Activated CD8-positive, alpha-beta T cell treated with anti-CD3 and anti-CD28 coated beads for 36 hours (primary cell): Measurements from ENCODE around the gene CNTNAP2. TPM values are rescaled to one million over a fixed set of nuclear protein-coding genes. Genes with fewer than 3 reads are reported as not detected.

Source experiments
- ATAC-seq: fragments of 200-7000 bp; cut with Tn5 transposase; one replicate; pipeline ENCODE4 v1.10.0; 2021; ENCODE audit warnings: mild to moderate bottlenecking, moderate library complexity
- CTCF ChIA-PET: fragments of 350-600 bp; sonication (Branson Sonifier 250); formaldehyde crosslinking; loops from one replicate; lab custom pipeline; 2021; ENCODE audit warnings: antibody characterized with exemption; lab: Charles Lee
- POLR2A ChIA-PET: fragments of 350-600 bp; sonication (Branson Sonifier 250); formaldehyde crosslinking; loops from one replicate; lab custom pipeline; 2021; ENCODE audit warnings: antibody characterized with exemption; lab: Charles Lee
- DNase-seq: peaks from one replicate; pipeline ENCODE4 v3.0.0-alpha.2; 2020
- H3K27ac Mint-ChIP-seq: one replicate; pipeline ENCODE4 v1.8.0; 2021; ENCODE audit warnings: mild to moderate bottlenecking, mixed read lengths
- H3K27me3 Mint-ChIP-seq: one replicate; pipeline ENCODE4 v1.8.0; 2021; ENCODE audit warnings: mixed read lengths
- H3K36me3 Mint-ChIP-seq: one replicate; pipeline ENCODE4 v1.8.0; 2021; ENCODE audit warnings: low read depth, mixed read lengths
- H3K4me1 Mint-ChIP-seq: one replicate; pipeline ENCODE4 v1.8.0; 2021; ENCODE audit warnings: low read depth, mixed read lengths
- H3K4me3 Mint-ChIP-seq: one replicate; pipeline ENCODE4 v1.8.0; 2021; ENCODE audit warnings: mild to moderate bottlenecking, moderate library complexity, mixed read lengths
- H3K9me3 Mint-ChIP-seq: one replicate; pipeline ENCODE4 v1.8.0; 2021; ENCODE audit warnings: mixed read lengths
- CTCF ChIP-seq: fragments of 200-600 bp; IDR thresholded peaks from one replicate; pipeline ENCODE4 v1.8.0; 2022; ENCODE audit warnings: antibody characterized with exemption, mild to moderate bottlenecking
- intact Hi-C: fragments of 100-400 bp; cut with micrococcal nuclease; formaldehyde crosslinking; loops from one replicate; pipeline ENCODE4 v1.10.0; 2022
- total RNA-seq, 2 experiments: library from RNA; stranded (reverse); gene quantifications; one replicate each; pipeline ENCODE4 v1.2.3, GENCODE V29; 2021

Gene CNTNAP2
- total RNA-seq, 2 experiments from 2014 or later, result not detected

DNA sequence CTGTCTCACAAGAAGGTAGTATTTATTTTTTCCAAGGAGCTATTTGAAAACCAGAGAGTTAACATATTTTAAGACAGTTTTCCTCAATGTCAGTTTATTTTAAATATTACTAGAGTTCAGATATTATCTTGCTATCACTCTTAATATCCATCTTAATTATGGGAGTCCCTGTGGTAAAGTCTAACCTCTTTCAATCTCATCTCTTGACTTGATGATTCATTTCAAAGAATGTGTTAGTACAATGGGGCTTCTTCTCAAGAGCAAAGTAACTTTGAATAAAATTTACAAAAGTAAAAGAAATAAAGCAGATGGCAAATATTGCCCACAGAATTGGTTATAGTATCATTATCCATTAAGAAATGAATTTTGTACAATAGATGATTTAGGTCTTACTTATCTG lies 1742.9 kb downstream of the CNTNAP2 start:
- ATAC-seq, result no peak
- POLR2A ChIA-PET, result no interaction called here
- H3K36me3 Mint-ChIP-seq, result no peaks in the 10 kb centered on the region
- H3K4me3 Mint-ChIP-seq, result no peak overlapping the region
- DNase-seq, result no peak
- CTCF ChIA-PET, result no interaction called here
- intact Hi-C loops, result no loop called here
- H3K27me3 Mint-ChIP-seq, result no peaks in the 10 kb centered on the region
- no peaks in the 10 kb centered on the region for H3K4me1 Mint-ChIP-seq
- no peak overlapping the region for H3K27ac Mint-ChIP-seq
- no peak for TF ChIP-seq CTCF
- peaks cover 3% of the 10 kb centered on the region for H3K9me3 Mint-ChIP-seq

DNA sequence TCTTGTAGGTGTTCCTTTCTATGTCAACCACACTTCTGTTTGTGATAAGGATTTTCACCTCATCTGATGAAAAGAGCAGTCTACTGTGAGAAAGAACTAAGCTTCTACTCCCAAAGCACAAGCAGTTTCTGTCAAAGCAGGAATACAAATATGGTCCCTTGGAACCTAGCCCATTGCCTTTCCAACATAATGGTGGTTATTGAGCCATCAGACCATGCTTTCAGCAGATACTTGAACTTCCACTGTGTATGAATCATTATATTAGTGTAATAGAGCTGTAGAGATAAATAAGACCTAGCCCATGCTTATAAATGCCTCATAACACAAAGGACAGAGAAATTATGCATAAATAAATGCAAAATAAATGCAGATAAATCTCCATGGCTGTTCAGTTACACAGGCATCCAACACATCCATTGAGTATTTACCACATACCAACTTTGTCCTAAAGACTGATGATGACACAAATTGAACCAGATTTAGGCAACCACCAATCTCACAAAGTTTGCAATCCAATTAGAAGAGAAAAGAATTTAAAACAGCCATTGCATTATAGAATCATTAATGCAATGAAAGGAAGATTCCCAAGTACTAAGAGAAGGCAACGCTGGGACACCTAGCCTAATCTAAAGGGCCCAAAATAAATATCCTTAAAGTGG lies 1744.6 kb downstream of the CNTNAP2 start:
- DNase-seq (no peak), ATAC-seq (no peak)
- Mint-ChIP-seq H3K36me3 (no peaks in the 10 kb centered on the region), H3K4me1 (no peaks in the 10 kb centered on the region), H3K4me3 (no peak overlapping the region), H3K9me3 (peaks cover 3% of the 10 kb centered on the region), H3K27me3 (no peaks in the 10 kb centered on the region), H3K27ac (no peak overlapping the region)
- ChIA-PET POLR2A (no interaction called here), CTCF (no interaction called here)
- TF ChIP-seq CTCF, result no peak
- intact Hi-C loops, result no loop called here

DNA sequence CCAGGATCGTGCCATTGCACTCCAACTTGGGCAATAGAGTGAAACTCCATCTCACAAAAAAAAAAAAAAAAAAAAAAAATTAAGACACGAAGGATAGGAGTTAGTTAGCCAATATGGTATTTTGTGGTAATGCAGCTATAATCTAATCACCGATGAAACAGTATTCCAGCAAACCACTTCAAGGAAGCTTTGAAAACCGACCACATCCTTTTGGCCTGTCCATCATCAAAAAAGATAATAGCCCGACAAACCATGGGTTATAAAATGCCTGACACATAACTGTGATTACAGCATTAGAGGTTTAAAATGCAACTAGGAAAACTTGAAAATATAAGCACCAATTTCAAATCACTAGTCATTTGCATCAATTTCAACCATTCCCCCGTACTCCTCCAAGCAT lies 1745.3 kb downstream of the CNTNAP2 start:
- POLR2A ChIA-PET, result no interaction called here
- H3K27me3 Mint-ChIP-seq, result no peaks in the 10 kb centered on the region
- H3K36me3 Mint-ChIP-seq, result no peaks in the 10 kb centered on the region
- no peak for DNase-seq
- no peak for ATAC-seq
- no peaks in the 10 kb centered on the region for H3K4me1 Mint-ChIP-seq
- no peak for TF ChIP-seq CTCF
- H3K27ac Mint-ChIP-seq, result no peak overlapping the region
- CTCF ChIA-PET, result no interaction called here
- intact Hi-C loops, result no loop called here
- H3K4me3 Mint-ChIP-seq, result no peak overlapping the region
- peaks cover 3% of the 10 kb centered on the region for H3K9me3 Mint-ChIP-seq

DNA sequence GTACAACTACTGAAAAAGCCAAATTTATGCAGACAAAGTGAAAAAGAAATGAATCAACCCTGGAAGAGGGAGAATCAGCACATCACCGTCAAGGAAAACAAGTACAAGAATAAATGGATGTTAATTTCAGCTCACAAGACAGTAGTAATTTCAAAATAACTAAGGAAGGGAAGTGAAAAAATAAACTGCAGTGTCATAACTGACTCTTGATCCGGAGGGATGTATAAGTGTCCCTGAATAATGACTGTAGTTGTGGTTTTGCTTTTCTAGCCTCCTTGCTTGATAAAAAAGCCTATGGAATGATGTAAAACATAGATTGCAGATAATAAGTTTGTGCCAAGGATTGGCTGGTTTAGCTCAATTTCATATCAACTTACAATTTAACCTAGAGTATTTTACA lies 1752.9 kb downstream of the CNTNAP2 start:
- DNase-seq, result no peak
- ChIA-PET CTCF (no interaction called here), POLR2A (no interaction called here)
- H3K4me3 Mint-ChIP-seq, result no peak overlapping the region
- H3K4me1 Mint-ChIP-seq, result no peaks in the 10 kb centered on the region
- no peak overlapping the region for H3K27ac Mint-ChIP-seq
- no peaks in the 10 kb centered on the region for H3K27me3 Mint-ChIP-seq
- ATAC-seq, result no peak
- H3K36me3 Mint-ChIP-seq, result no peaks in the 10 kb centered on the region
- H3K9me3 Mint-ChIP-seq, result peaks cover 2% of the 10 kb centered on the region
- intact Hi-C loops, result no loop called here
- no peak for TF ChIP-seq CTCF

- H3K27ac Mint-ChIP-seq, result no peak overlapping the region
- ATAC-seq, result no peak
- no peaks in the 10 kb centered on the region for H3K4me1 Mint-ChIP-seq
- intact Hi-C loops, result no loop called here
- POLR2A ChIA-PET, result no interaction called here
- no peak for DNase-seq
- no peaks in the 10 kb centered on the region for H3K27me3 Mint-ChIP-seq
- no peak for TF ChIP-seq CTCF
- CTCF ChIA-PET, result no interaction called here
- no peak overlapping the region for H3K4me3 Mint-ChIP-seq
- H3K9me3 Mint-ChIP-seq, result no peaks in the 10 kb centered on the region
- no peaks in the 10 kb centered on the region for H3K36me3 Mint-ChIP-seq
Observed at GRCh38 chr7:147878912-147879661, 1762.5 kb downstream of the CNTNAP2 start.
